H9 (cell line): ENCODE measurements around the gene CACNB3. TPM values are rescaled to one million over a fixed set of nuclear protein-coding genes. Genes with fewer than 3 reads are reported as not detected.

Experiments used
- DNase-seq: peaks from one replicate; pipeline ENCODE4 v3.0.0-alpha.2; 2017
- H2AFZ ChIP-seq: one replicate; pipeline ENCODE4 v1.6.1; 2013; ENCODE audit warnings: mild to moderate bottlenecking, low read length, control low read depth, moderate library complexity
- H2AK5ac ChIP-seq: 2 replicates; pipeline ENCODE4 v1.6.1; 2013; ENCODE audit warnings: low read length, control low read depth, mixed read lengths; ENCODE audit not compliant: insufficient read length
- H2BK120ac ChIP-seq: one replicate; pipeline ENCODE4 v1.6.1; 2013; ENCODE audit warnings: low read depth, mild to moderate bottlenecking, low read length, control low read depth, inconsistent platforms; ENCODE audit not compliant: poor library complexity, severe bottlenecking
- H2BK12ac ChIP-seq: 2 replicates; pipeline ENCODE4 v1.6.1; 2013; ENCODE audit warnings: low read length, control low read depth, mixed read lengths, low read depth; ENCODE audit not compliant: insufficient read length
- H2BK15ac ChIP-seq: 2 replicates; pipeline ENCODE4 v1.6.1; 2013; ENCODE audit warnings: low read depth, low read length, control low read depth
- H2BK20ac ChIP-seq: one replicate; pipeline ENCODE4 v1.6.1; 2013; ENCODE audit warnings: low read depth, mild to moderate bottlenecking, low read length, control low read depth, inconsistent platforms; ENCODE audit not compliant: poor library complexity, severe bottlenecking
- H2BK5ac ChIP-seq: 2 replicates; pipeline ENCODE4 v1.6.1; 2013; ENCODE audit warnings: low read length, control low read depth, mixed read lengths; ENCODE audit not compliant: insufficient read length
- H3K14ac ChIP-seq: 2 replicates; pipeline ENCODE4 v1.6.1; 2013; ENCODE audit warnings: low read length, control low read depth; ENCODE audit not compliant: insufficient read depth
- H3K18ac ChIP-seq: 2 replicates; pipeline ENCODE4 v1.6.1; 2013; ENCODE audit warnings: low read depth, mild to moderate bottlenecking, mixed read lengths, low read length, control low read depth; ENCODE audit not compliant: insufficient read length
- H3K23ac ChIP-seq: 2 replicates; pipeline ENCODE4 v1.6.1; 2013; ENCODE audit warnings: low read length, control low read depth, mixed read lengths, low read depth; ENCODE audit not compliant: insufficient read length
- H3K23me2 ChIP-seq: 2 replicates; pipeline ENCODE4 v1.6.1; 2013; ENCODE audit warnings: low read depth, mild to moderate bottlenecking, mixed read lengths, low read length, control low read depth; ENCODE audit not compliant: insufficient read length, poor library complexity, severe bottlenecking
- H3K27ac ChIP-seq: 2 replicates; pipeline ENCODE4 v1.5.1; 2013; ENCODE audit warnings: low read length, control low read depth, mixed read lengths, low read depth; ENCODE audit not compliant: insufficient read length
- H3K27me3 ChIP-seq: 2 replicates; pipeline ENCODE4 v1.6.1; 2013; ENCODE audit warnings: low read length, control low read depth, inconsistent platforms; ENCODE audit not compliant: insufficient read depth
- H3K4ac ChIP-seq: 2 replicates; pipeline ENCODE4 v1.6.1; 2013; ENCODE audit warnings: low read depth, mild to moderate bottlenecking, control low read depth, inconsistent platforms, low read length, moderate library complexity
- H3K4me1 ChIP-seq: 2 replicates; pipeline ENCODE4 v1.6.1; 2013; ENCODE audit warnings: low read length, control low read depth, inconsistent platforms; ENCODE audit not compliant: insufficient read depth
- H3K4me2 ChIP-seq: 2 replicates; pipeline ENCODE4 v1.6.1; 2013; ENCODE audit warnings: low read length, control low read depth, mixed read lengths; ENCODE audit not compliant: insufficient read length, insufficient read depth
- H3K56ac ChIP-seq: 2 replicates; pipeline ENCODE4 v1.6.1; 2013; ENCODE audit warnings: low read depth, mild to moderate bottlenecking, mixed read lengths, low read length, control low read depth; ENCODE audit not compliant: insufficient read length
- H3K79me1 ChIP-seq: 2 replicates; pipeline ENCODE4 v1.6.1; 2013; ENCODE audit warnings: low read depth, mild to moderate bottlenecking, moderate library complexity, low read length, control low read depth, inconsistent platforms; ENCODE audit not compliant: insufficient read depth, poor library complexity, severe bottlenecking
- H3K79me2 ChIP-seq: 2 replicates; pipeline ENCODE4 v1.6.1; 2013; ENCODE audit warnings: low read length, control low read depth, inconsistent platforms; ENCODE audit not compliant: insufficient read depth
- H3K9ac ChIP-seq: 2 replicates; pipeline ENCODE4 v1.6.1; 2013; ENCODE audit warnings: low read length, control low read depth, mixed read lengths; ENCODE audit not compliant: insufficient read length; ENCODE audit errors: extremely low read depth
- H3K9me3 ChIP-seq: one replicate; pipeline ENCODE4 v1.6.1; 2013; ENCODE audit warnings: low read depth, low read length, inconsistent platforms; ENCODE audit not compliant: control insufficient read depth
- H3T11ph ChIP-seq: one replicate; pipeline ENCODE4 v1.6.1; 2013; ENCODE audit warnings: mild to moderate bottlenecking, low read length, control low read depth, inconsistent platforms
- H4K20me1 ChIP-seq: one replicate; pipeline ENCODE4 v1.6.1; 2013; ENCODE audit not compliant: control insufficient read depth, insufficient read length, insufficient read depth
- H4K5ac ChIP-seq: 2 replicates; pipeline ENCODE4 v1.6.1; 2013; ENCODE audit warnings: low read depth, mild to moderate bottlenecking, mixed read lengths, low read length, control low read depth; ENCODE audit not compliant: insufficient read length
- H4K8ac ChIP-seq: replicated peaks from 2 replicates; pipeline ENCODE4 v1.6.1; 2013; ENCODE audit warnings: low read length, control low read depth, mixed read lengths, low read depth; ENCODE audit not compliant: insufficient read length
- H4K91ac ChIP-seq: 2 replicates; pipeline ENCODE4 v1.6.1; 2013; ENCODE audit warnings: low read depth, mild to moderate bottlenecking, moderate library complexity, mixed read lengths, low read length, control low read depth; ENCODE audit not compliant: insufficient read length
- H3K27ac Mint-ChIP-seq, 3 experiments: 2 replicates in 2 of 3; 3 replicates in 1 of 3; pipeline ENCODE4 v1.8.0; 2020 to 2021; ENCODE audit warnings: mixed read lengths in 3 of 3, mild to moderate bottlenecking in 1 of 3, moderate library complexity in 1 of 3
- H3K27me3 Mint-ChIP-seq: 2 replicates; pipeline ENCODE4 v1.8.0; 2021; ENCODE audit warnings: low read depth, mild to moderate bottlenecking, moderate library complexity, mixed read lengths
- H3K36me3 Mint-ChIP-seq, 3 experiments: 2 replicates in 2 of 3; 3 replicates in 1 of 3; pipeline ENCODE4 v1.8.0; 2020 to 2021; ENCODE audit warnings: low read depth in 3 of 3, mixed read lengths in 3 of 3; ENCODE audit not compliant: insufficient read depth in 1 of 3
- H3K4me1 Mint-ChIP-seq, 2 experiments: 2 replicates each; pipeline ENCODE4 v1.8.0; 2020; ENCODE audit warnings: mixed read lengths in 2 of 2
- H3K4me3 Mint-ChIP-seq, 2 experiments: 2 replicates in 1 of 2; 3 replicates in 1 of 2; pipeline ENCODE4 v1.8.0; 2020 to 2021; ENCODE audit warnings: mild to moderate bottlenecking in 2 of 2, mixed read lengths in 2 of 2, moderate library complexity in 1 of 2
- H3K9me3 Mint-ChIP-seq, 2 experiments: 2 replicates in 1 of 2; 3 replicates in 1 of 2; pipeline ENCODE4 v1.8.0; 2020; ENCODE audit warnings: mild to moderate bottlenecking in 2 of 2, mixed read lengths in 2 of 2, moderate library complexity in 1 of 2
- WGBS: extraction: QIAGEN DNeasy Blood & Tissue Kit; methylation state at CpG from one replicate; pipeline ENCODE4 v1.1.7; 2013; ENCODE audit warnings: missing lambda C conversion rate, low lambda C conversion rate, mixed read lengths; ENCODE audit not compliant: insufficient read length; ENCODE audit errors: extremely low coverage; 5-methylcytosine and 5-hydroxymethylcytosine counted together
- long read RNA-seq: library from polyadenylated mRNA; unstranded; transcript quantifications from one replicate; pipeline ENCODE4 v2.0.0, GENCODE V29; 2020
- total RNA-seq: library from RNA; stranded (reverse); gene quantifications from 2 replicates; pipeline ENCODE4 v1.2.1, GENCODE V29; 2021
- TF ChIP-seq, protein P1 (sequence below): fragments of 200-600 bp; sonication (generic); conservative IDR thresholded peaks from 3 replicates; pipeline ENCODE4 v1.8.0; 2021; ENCODE audit warnings: antibody characterized with exemption, mild to moderate bottlenecking

The CACNB3 gene
- total RNA-seq = 34.9 and 35.1 TPM in 2 replicates
- long read RNA-seq, partial matches to known transcripts = 7 of 21 reads
- long read RNA-seq, other reads (novel, unspliced or antisense) = 14 of 21 reads

DNA sequence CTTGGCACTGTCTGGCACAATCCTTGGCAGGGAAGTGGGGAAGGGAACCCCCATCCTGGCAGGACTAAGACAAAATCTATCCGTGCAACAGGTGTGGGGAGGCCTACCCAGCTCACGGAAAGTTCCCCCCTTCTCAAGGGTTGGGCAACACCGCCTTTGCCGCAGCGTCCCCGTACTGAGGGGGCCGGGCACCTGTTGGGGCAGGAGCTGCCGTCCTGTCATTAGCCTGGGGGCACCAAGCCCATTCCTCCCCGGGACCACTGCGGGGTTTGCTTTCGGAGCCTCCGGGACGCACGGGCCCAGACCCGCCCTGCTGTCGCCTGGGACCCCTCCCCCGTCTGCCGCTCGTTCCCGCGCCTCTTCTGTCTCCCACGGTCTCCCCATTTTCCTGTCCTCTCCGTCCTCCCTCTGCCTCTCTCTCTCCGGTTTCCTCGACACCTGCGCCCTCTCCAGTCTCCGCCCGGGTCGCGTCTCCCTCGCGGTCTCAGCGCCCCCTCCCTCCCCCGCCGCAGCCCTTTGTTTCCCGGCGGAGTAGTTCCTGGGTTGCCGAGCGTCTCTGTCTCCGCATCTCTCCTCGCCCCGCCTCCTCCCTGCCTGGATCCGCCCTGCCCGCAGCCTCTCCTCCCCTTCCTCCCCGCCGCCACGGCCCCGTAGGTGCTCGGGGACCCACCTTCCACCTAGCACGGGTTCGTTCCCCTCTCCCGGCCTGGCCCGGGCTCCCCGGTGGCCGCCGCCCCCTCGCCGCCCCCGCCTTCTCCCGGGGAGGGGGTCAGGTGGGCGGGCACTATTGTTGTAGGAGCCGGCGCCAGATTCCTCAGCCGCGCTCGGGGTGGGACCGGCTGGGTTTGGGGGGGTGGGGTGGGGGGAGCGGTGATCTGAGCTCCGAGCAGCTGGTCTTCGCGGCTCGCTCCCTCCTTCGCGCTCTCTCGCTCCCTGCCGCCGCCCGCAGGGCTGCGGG, at the start of gene CACNB3:
CACNB3 (plus strand) TSS at position 624 of the 958 bp plus-strand sequence. CDS start 434 bp downstream, outside the sequence.
- H3K9me3 ChIP-seq = no peaks in the 10 kb centered on the region
- no peak within 1 kb of the TSS for H3K23ac ChIP-seq
- H3K79me2 ChIP-seq = no peaks in the 10 kb centered on the region
- H3K36me3 Mint-ChIP-seq = no peaks in the 10 kb centered on the region
- H3K18ac ChIP-seq = no peak within 1 kb of the TSS
- peaks cover 23% of the 10 kb centered on the region for H3K27me3 ChIP-seq
- no peaks in the 10 kb centered on the region for H4K20me1 ChIP-seq
- no peak within 1 kb of the TSS for H2AFZ ChIP-seq
- no peaks in the 10 kb centered on the region for H3K9me3 Mint-ChIP-seq
- peak within 1 kb of the TSS; percentile 74 for H3K4me2 ChIP-seq
- H3K79me1 ChIP-seq = no peaks in the 10 kb centered on the region
- no peak within 1 kb of the TSS for H3K9ac ChIP-seq
- H3K23me2 ChIP-seq = peaks cover 28% of the 10 kb centered on the region
- no peak within 1 kb of the TSS for H3K4ac ChIP-seq
- H3K27ac Mint-ChIP-seq = peak within 1 kb of the TSS; percentile 69 to 84 (median 81); a peak in 4 of 7 replicates
- WGBS = no CpG with 5 or more reads among the region's 79 CpGs
- no peak within 1 kb of the TSS for H4K5ac ChIP-seq
- H2BK20ac ChIP-seq = no peak within 1 kb of the TSS
- no peak within 1 kb of the TSS for H3K27ac ChIP-seq
- no peak within 1 kb of the TSS for H3T11ph ChIP-seq
- H3K14ac ChIP-seq = 0 out of 2 replicates have a peak within 1 kb of the TSS, but pooled peaks have one; percentile 18
- no peak within 1 kb of the TSS for H2AK5ac ChIP-seq
- no peak within 1 kb of the TSS for H2BK5ac ChIP-seq
- H3K4me1 ChIP-seq = 0 out of 2 replicates have a peak, but pooled peaks cover 2% of the 10 kb centered on the region
- DNase-seq = peak; percentile 93
- H3K4me1 Mint-ChIP-seq = peaks cover 55% of the 10 kb centered on the region in 2 experiments
- no peak within 1 kb of the TSS for H2BK12ac ChIP-seq
- H2BK15ac ChIP-seq = no peak within 1 kb of the TSS
- peak within 1 kb of the TSS; percentile 88 to 95 for H3K4me3 Mint-ChIP-seq
- TF ChIP-seq, protein P1, sequence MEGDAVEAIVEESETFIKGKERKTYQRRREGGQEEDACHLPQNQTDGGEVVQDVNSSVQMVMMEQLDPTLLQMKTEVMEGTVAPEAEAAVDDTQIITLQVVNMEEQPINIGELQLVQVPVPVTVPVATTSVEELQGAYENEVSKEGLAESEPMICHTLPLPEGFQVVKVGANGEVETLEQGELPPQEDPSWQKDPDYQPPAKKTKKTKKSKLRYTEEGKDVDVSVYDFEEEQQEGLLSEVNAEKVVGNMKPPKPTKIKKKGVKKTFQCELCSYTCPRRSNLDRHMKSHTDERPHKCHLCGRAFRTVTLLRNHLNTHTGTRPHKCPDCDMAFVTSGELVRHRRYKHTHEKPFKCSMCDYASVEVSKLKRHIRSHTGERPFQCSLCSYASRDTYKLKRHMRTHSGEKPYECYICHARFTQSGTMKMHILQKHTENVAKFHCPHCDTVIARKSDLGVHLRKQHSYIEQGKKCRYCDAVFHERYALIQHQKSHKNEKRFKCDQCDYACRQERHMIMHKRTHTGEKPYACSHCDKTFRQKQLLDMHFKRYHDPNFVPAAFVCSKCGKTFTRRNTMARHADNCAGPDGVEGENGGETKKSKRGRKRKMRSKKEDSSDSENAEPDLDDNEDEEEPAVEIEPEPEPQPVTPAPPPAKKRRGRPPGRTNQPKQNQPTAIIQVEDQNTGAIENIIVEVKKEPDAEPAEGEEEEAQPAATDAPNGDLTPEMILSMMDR = no peak
- H2BK120ac ChIP-seq = no peak within 1 kb of the TSS
- peaks cover 42% of the 10 kb centered on the region for H3K27me3 Mint-ChIP-seq
- no peak within 1 kb of the TSS for H4K91ac ChIP-seq
- H3K56ac ChIP-seq = no peak within 1 kb of the TSS
- H4K8ac ChIP-seq = no peak within 1 kb of the TSS
